ENCODE measurements around the gene TPCN1.

Gene TPCN1

DNA sequence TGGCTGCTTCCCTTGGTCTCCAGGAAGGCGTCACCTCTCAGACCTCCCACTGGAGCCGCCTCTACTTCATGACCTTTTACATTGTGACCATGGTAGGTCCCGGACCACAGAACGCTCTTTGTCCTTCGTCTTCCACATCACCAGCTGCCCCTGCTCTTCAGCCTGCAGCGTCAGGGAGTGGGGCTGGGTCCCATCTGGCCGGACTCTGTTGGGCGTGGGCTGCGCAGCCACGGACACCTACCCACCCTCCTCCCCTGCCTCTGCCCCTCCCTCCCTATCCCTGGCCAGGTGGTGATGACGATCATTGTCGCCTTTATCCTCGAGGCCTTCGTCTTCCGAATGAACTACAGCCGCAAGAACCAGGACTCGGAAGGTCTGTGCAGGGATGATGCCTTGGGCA lies 70.3 kb downstream of the TPCN1 start:
- no peak for DNase-seq
- H3K36me3 ChIP-seq = no peaks in the 10 kb centered on the region
- H3K4me3 ChIP-seq (ENCODE audit: low read depth, low read length) = no peak overlapping the region
- H3K9me3 ChIP-seq (ENCODE audit: severe bottlenecking) = no peaks in the 10 kb centered on the region
- no peaks in the 10 kb centered on the region for H3K27me3 ChIP-seq (ENCODE audit: insufficient read depth, low read depth, severe bottlenecking)
- no peak overlapping the region for H3K27ac ChIP-seq
- TF ChIP-seq, protein P1, sequence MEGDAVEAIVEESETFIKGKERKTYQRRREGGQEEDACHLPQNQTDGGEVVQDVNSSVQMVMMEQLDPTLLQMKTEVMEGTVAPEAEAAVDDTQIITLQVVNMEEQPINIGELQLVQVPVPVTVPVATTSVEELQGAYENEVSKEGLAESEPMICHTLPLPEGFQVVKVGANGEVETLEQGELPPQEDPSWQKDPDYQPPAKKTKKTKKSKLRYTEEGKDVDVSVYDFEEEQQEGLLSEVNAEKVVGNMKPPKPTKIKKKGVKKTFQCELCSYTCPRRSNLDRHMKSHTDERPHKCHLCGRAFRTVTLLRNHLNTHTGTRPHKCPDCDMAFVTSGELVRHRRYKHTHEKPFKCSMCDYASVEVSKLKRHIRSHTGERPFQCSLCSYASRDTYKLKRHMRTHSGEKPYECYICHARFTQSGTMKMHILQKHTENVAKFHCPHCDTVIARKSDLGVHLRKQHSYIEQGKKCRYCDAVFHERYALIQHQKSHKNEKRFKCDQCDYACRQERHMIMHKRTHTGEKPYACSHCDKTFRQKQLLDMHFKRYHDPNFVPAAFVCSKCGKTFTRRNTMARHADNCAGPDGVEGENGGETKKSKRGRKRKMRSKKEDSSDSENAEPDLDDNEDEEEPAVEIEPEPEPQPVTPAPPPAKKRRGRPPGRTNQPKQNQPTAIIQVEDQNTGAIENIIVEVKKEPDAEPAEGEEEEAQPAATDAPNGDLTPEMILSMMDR (IDR thresholded peaks at IDR 0.05; ENCODE audit: low read depth, low read length) = no peak

DNA sequence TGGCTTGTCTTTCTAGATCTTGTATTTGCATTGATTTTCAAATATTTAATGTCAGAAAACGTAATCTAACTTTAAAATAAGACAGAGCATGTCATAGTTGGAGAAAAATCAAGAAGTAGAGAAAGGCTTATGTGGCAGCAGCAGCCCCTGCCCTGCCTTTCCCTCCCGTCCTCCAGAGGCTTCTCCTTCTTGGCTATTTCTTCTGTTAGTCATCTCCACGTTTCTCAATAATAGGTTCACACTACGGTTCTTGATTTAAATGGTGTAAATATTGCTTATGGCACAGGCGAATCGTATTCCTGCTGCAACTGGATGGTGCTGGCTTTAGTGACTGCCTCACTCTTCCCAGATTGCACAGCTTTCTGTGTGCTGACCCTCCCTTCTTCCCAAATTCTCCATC lies 70.8 kb downstream of the TPCN1 start:
- TF ChIP-seq, protein P1 (IDR thresholded peaks at IDR 0.05; ENCODE audit: low read depth, low read length) = no peak
- no peak for DNase-seq
- Histone ChIP-seq H3K27ac (no peak overlapping the region), H3K9me3 (ENCODE audit: severe bottlenecking) (no peaks in the 10 kb centered on the region), H3K4me3 (ENCODE audit: low read depth, low read length) (no peak overlapping the region), H3K36me3 (no peaks in the 10 kb centered on the region), H3K27me3 (ENCODE audit: insufficient read depth, low read depth, severe bottlenecking) (no peaks in the 10 kb centered on the region)

DNA sequence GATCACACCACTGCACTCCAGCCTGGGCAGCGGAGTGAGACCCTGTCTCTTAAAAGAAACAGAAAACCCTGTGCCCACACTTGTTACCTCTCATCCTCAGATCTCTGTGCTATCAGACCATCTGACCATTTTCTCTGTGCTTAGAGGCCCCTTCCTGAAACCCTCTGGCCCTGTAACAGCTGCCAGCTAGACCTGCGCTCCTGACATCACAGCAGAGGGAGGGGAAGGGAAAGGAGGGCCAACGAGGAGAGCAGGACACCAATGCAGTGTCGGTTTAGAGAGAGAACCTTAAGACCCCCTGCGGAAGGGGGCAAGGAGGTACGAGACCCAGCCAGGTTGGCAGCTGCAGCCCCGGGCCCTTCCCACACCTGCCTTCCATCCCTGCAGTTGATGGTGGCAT lies 71.3 kb downstream of the TPCN1 start:
- Histone ChIP-seq H3K36me3 (no peaks in the 10 kb centered on the region), H3K9me3 (ENCODE audit: severe bottlenecking) (no peaks in the 10 kb centered on the region), H3K4me3 (ENCODE audit: low read depth, low read length) (no peak overlapping the region), H3K27me3 (ENCODE audit: insufficient read depth, low read depth, severe bottlenecking) (no peaks in the 10 kb centered on the region), H3K27ac (no peak overlapping the region)
- TF ChIP-seq, protein P1 (IDR thresholded peaks at IDR 0.05; ENCODE audit: low read depth, low read length) = no peak
- DNase-seq = no peak

DNA sequence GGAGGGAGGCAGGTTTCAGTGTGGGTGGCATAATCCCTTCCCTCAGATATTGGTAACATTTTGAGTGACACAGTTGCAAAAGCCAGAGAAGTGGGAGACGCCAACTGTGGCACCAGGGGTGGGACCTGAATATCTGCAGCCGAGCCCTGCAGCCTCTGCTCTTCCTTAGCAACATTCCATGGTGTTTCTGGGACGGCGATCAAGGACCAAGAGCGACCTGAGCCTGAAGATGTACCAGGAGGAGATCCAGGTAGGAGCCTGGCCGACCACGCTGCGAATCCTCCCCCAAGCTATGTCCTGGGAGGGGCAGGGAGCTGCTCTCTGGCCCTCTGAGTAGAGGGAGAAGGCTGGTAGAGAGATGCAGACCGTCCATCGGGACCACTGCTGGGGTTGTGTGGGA lies 71.8 kb downstream of the TPCN1 start:
- H3K27ac ChIP-seq = no peak overlapping the region
- TF ChIP-seq, protein P1 (IDR thresholded peaks at IDR 0.05; ENCODE audit: low read depth, low read length) = no peak
- H3K36me3 ChIP-seq = no peaks in the 10 kb centered on the region
- H3K9me3 ChIP-seq (ENCODE audit: severe bottlenecking) = no peaks in the 10 kb centered on the region
- no peaks in the 10 kb centered on the region for H3K27me3 ChIP-seq (ENCODE audit: insufficient read depth, low read depth, severe bottlenecking)
- DNase-seq = no peak
- no peak overlapping the region for H3K4me3 ChIP-seq (ENCODE audit: low read depth, low read length)

DNA sequence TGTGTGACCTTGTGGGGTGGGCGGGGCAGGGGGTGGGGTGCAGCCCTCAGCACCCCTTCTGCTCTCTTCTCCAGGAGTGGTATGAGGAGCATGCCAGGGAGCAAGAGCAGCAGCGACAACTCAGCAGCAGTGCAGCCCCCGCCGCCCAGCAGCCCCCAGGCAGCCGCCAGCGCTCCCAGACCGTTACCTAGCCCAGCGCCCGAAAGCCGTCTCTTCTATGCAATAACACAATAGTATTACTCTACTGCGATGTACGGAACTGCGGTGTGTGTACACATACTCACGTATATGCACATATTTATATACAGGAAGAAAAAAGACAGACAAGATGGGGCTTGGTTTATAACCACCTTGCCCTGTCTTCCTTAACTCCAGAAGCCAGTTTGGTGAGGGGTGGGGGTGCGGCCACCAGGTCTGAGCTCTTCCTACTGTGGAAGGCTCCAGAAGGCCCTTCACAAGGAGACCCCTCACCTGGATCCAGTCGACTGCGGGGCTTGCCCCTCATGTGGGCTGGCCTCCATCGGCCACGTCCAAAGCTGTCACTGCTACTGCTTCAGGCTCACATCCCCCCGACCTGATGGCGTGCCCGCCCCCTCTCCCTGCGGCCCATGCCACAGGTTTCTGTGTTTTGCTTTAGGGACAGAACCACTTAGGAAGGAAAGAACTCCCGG lies 74.8 kb downstream of the TPCN1 start:
- Histone ChIP-seq H3K36me3 (no peaks in the 10 kb centered on the region), H3K9me3 (ENCODE audit: severe bottlenecking) (no peaks in the 10 kb centered on the region), H3K27ac (no peak overlapping the region), H3K27me3 (ENCODE audit: insufficient read depth, low read depth, severe bottlenecking) (no peaks in the 10 kb centered on the region), H3K4me3 (ENCODE audit: low read depth, low read length) (no peak overlapping the region)
- no peak for DNase-seq
- TF ChIP-seq, protein P1 (IDR thresholded peaks at IDR 0.05; ENCODE audit: low read depth, low read length) = no peak

All from WERI-Rb-1 (cell line).